Kidney (tissue), 14 donors: ENCODE measurements around the gene SARM1. TPM values are rescaled to one million over a fixed set of nuclear protein-coding genes. Genes with fewer than 3 reads are reported as not detected.
A peak's percentile ranks its signal among the peaks of the same experiment; 100 is the strongest.
"Not testable (repeated sequence)": the region's sequence is repeated elsewhere in the genome, so short reads cannot be mapped to it uniquely, and the experiment has no call there.

Experiments used
- DNase-seq, 5 donors: peaks; one replicate each; pipeline ENCODE4 v3.0.0-alpha.2; 2013 to 2020
- FAIRE-seq: peaks from 2 replicates; lab custom pipeline; 2012; peaks lifted over from hg19 to GRCh38; lab: Jason Lieb, UNC
- H3K27ac ChIP-seq, 2 donors: one replicate each; pipeline ENCODE4 v1.7.0; 2013; ENCODE audit warnings: low read depth in 2 of 2, low read length in 2 of 2, inconsistent platforms in 1 of 2
- H3K27me3 ChIP-seq: one replicate; pipeline ENCODE4 v1.7.1; 2013; ENCODE audit warnings: low read length, inconsistent platforms; ENCODE audit not compliant: control insufficient read depth, insufficient read depth
- H3K36me3 ChIP-seq, 3 donors: one replicate each; pipeline versions ENCODE4 v1.7.0 to v1.7.1; 2013; ENCODE audit warnings: low read length in 3 of 3, control low read depth in 1 of 3, inconsistent platforms in 1 of 3; ENCODE audit not compliant: insufficient read depth in 3 of 3, control insufficient read depth in 2 of 3
- H3K4me1 ChIP-seq, 3 donors: one replicate each; pipeline versions ENCODE4 v1.7.0 to v1.7.1; 2013; ENCODE audit warnings: low read length in 3 of 3, inconsistent platforms in 1 of 3, low read depth in 1 of 3; ENCODE audit not compliant: control insufficient read depth in 2 of 3, insufficient read depth in 2 of 3
- H3K4me3 ChIP-seq, 3 donors: one replicate each; pipeline versions ENCODE4 v1.7.0 to v1.8.1; 2013; ENCODE audit warnings: low read length in 3 of 3, control low read depth in 1 of 3, inconsistent platforms in 1 of 3
- H3K9ac ChIP-seq, 3 donors: one replicate each; pipeline versions ENCODE4 v1.7.0 to v1.7.1; 2013; ENCODE audit warnings: low read length in 3 of 3, control low read depth in 1 of 3, inconsistent platforms in 1 of 3
- H3K9me3 ChIP-seq, 3 donors: one replicate each; pipeline versions ENCODE4 v1.7.0 to v1.7.1; 2013; ENCODE audit warnings: low read length in 3 of 3, control low read depth in 1 of 3, inconsistent platforms in 1 of 3; ENCODE audit not compliant: control insufficient read depth in 2 of 3, insufficient read depth in 1 of 3
- CTCF ChIP-seq: IDR thresholded peaks from 3 replicates; pipeline ENCODE4 v1.5.1; 2012; ENCODE audit warnings: mild to moderate bottlenecking, moderate library complexity, borderline replicate concordance; ENCODE audit not compliant: insufficient read depth; ENCODE audit errors: extremely low read depth
- intact Hi-C: fragments of 100-400 bp; cut with DNase I; formaldehyde crosslinking; loops from one replicate; pipeline ENCODE4 v1.11.1; 2022
- polyA plus RNA-seq: library from polyadenylated mRNA; stranded (reverse); fragments of 350-450 nt; fragmentation: Illumina TruSeq; extraction: RNeasy Lipid Tissue Mini Kit (QIAGEN cat#74804); gene quantifications from one replicate; pipeline ENCODE4 v1.2.3, GENCODE V29; 2014; ENCODE audit warnings: low read depth, low replicate concordance; ENCODE audit not compliant: insufficient read depth
- total RNA-seq: library from RNA; stranded (reverse); fragmentation: NEBNext Ultra II Directional; extraction: Animal tissue kit (Norgen Biotek cat#: 25700); gene quantifications from one replicate; pipeline ENCODE4 v1.2.1, GENCODE V29; 2021
- donor health status: control.
- donor health status: control.
- donor health status: control.
- donor health status: control.
- donor health status: control.
- donor health status: DM: yes; HTN: yes; CAD: no.
- donor health status: Normal renal cell carcinoma (clear cell type).

The SARM1 gene
- total and polyA plus RNA-seq, 2 donors from 2014 or later, result 10.4 to 23.8 TPM

- no peak overlapping the region for H3K9ac ChIP-seq
- no peaks in the 10 kb centered on the region for H3K9me3 ChIP-seq
- no peak overlapping the region for H3K4me3 ChIP-seq
- H3K4me1 ChIP-seq, result no peaks in the 10 kb centered on the region
- intact Hi-C loops, result no loop called here
- H3K36me3 ChIP-seq, result no peaks in the 10 kb centered on the region
- H3K27me3 ChIP-seq, result no peaks in the 10 kb centered on the region
- DNase-seq (no peak), FAIRE-seq (no peak)
- no peak overlapping the region for H3K27ac ChIP-seq
- no peak for TF ChIP-seq CTCF
These were observed 50.4 kb downstream of the SARM1 start for GRCh38 chr17:28421787-28422305.

- TF ChIP-seq CTCF, result no peak
- Histone ChIP-seq H3K4me1 (no peaks in the 10 kb centered on the region), H3K9me3 (no peaks in the 10 kb centered on the region), H3K27ac (no peak overlapping the region), H3K4me3 (no peak overlapping the region), H3K27me3 (no peaks in the 10 kb centered on the region), H3K36me3 (no peaks in the 10 kb centered on the region), H3K9ac (no peak overlapping the region)
- FAIRE-seq, result no peak
- no peak for DNase-seq
- intact Hi-C loops, result no loop called here
These were observed 53.7 kb downstream of the SARM1 start for GRCh38 chr17:28425206-28425605.

GRCh38 chr17:28426081-28426519 is 54.6 kb downstream of the SARM1 start:
- H3K36me3 ChIP-seq, result no peaks in the 10 kb centered on the region
- intact Hi-C loops, result no loop called here
- H3K27ac ChIP-seq, result no peak overlapping the region
- peak; percentile 7 for TF ChIP-seq CTCF
- FAIRE-seq (no peak), DNase-seq (no peak)
- H3K27me3 ChIP-seq, result no peaks in the 10 kb centered on the region
- H3K9ac ChIP-seq, result no peak overlapping the region
- H3K9me3 ChIP-seq, result no peaks in the 10 kb centered on the region
- H3K4me1 ChIP-seq, result no peaks in the 10 kb centered on the region
- H3K4me3 ChIP-seq, result no peak overlapping the region

GRCh38 chr17:28427371-28427770 is 55.9 kb downstream of the SARM1 start:
- Histone ChIP-seq H3K27me3 (no peaks in the 10 kb centered on the region), H3K9me3 (no peaks in the 10 kb centered on the region), H3K36me3 (no peaks in the 10 kb centered on the region), H3K4me3 (no peak overlapping the region), H3K4me1 (no peaks in the 10 kb centered on the region), H3K27ac (no peak overlapping the region), H3K9ac (no peak overlapping the region)
- DNase-seq, result no peak
- no peak for TF ChIP-seq CTCF
- no peak for FAIRE-seq
- intact Hi-C loops, result no loop called here

- FAIRE-seq, intact Hi-C loops: not testable (repeated sequence)
These were observed 56.5 kb downstream of the SARM1 start for GRCh38 chr17:28427982-28428381.

More at GRCh38 chr17:28427982-28428381, 56.5 kb downstream of the SARM1 start:
- not testable (repeated sequence) for H3K27me3 ChIP-seq, DNase-seq, H3K27ac ChIP-seq, H3K4me3 ChIP-seq, H3K9ac ChIP-seq, H3K9me3 ChIP-seq, H3K4me1 ChIP-seq, H3K36me3 ChIP-seq
